ENCODE results near the gene RAB30.
"Not testable (repeated sequence)": the region's sequence is repeated elsewhere in the genome, so short reads cannot be mapped to it uniquely, and the experiment has no call there.

GRCh38 chr11:82950502-82950901, 121.2 kb downstream of the RAB30 start:
- not testable (repeated sequence) for TF ChIP-seq CTCF (IDR thresholded peaks at IDR 0.05; ENCODE audit: extremely low read depth in 1 of 2, insufficient read depth in 1 of 2, low read depth in 1 of 2, low read length in 2 of 2); POLR2AphosphoS5 (IDR thresholded peaks at IDR 0.05; ENCODE audit: insufficient read depth, low read depth, low read length); POLR2A (IDR thresholded peaks at IDR 0.05; ENCODE audit: low read depth, low read length); EZH2 (IDR thresholded peaks at IDR 0.05; ENCODE audit: borderline replicate concordance, low read depth, low read length, severe bottlenecking); FOS (IDR thresholded peaks at IDR 0.05; ENCODE audit: borderline replicate concordance, insufficient read depth, low read length); MYC (IDR thresholded peaks at IDR 0.05; ENCODE audit: low read depth, low read length); JUN (IDR thresholded peaks at IDR 0.05; ENCODE audit: borderline replicate concordance, insufficient read depth, insufficient read length, low read depth)
